ENCODE data around the gene KIAA1328. TPM values are rescaled to one million over a fixed set of nuclear protein-coding genes. Genes with fewer than 3 reads are reported as not detected.

Gene KIAA1328
- total RNA-seq, 1 donor, result 6.0 TPM

DNA sequence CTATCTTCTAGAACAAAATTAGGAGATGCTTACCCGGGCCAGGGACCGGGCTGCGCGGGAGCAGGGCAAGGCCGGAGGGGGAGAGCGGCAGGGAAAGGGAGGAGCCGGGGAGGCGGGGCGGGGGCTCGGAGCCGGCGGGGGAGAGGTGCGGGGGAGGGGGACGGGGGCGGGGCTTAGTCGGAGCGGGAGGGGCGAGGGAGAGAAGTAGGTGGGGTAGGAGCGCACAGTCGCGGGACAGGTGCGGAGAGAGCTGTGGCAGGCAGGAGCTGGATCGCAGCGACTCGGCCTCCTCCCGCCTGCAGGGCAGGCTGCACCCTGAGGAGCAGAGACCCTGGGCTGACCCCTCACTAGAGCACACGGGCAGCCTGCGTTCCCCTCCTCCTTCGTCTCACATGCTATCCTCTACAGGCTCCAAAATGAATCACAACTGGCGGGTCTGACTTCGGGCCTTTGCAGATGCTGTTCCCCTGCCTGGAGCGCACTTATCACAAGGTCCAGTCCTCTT, 446.4 kb downstream of the KIAA1328 start:
- H3K4me3 ChIP-seq (ENCODE audit: low read depth, low read length), result no peak overlapping the region
- TF ChIP-seq, protein P1, sequence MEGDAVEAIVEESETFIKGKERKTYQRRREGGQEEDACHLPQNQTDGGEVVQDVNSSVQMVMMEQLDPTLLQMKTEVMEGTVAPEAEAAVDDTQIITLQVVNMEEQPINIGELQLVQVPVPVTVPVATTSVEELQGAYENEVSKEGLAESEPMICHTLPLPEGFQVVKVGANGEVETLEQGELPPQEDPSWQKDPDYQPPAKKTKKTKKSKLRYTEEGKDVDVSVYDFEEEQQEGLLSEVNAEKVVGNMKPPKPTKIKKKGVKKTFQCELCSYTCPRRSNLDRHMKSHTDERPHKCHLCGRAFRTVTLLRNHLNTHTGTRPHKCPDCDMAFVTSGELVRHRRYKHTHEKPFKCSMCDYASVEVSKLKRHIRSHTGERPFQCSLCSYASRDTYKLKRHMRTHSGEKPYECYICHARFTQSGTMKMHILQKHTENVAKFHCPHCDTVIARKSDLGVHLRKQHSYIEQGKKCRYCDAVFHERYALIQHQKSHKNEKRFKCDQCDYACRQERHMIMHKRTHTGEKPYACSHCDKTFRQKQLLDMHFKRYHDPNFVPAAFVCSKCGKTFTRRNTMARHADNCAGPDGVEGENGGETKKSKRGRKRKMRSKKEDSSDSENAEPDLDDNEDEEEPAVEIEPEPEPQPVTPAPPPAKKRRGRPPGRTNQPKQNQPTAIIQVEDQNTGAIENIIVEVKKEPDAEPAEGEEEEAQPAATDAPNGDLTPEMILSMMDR (IDR thresholded peaks at IDR 0.05; ENCODE audit: insufficient read depth, low read depth, low read length), result no peak
- DNase-seq (ENCODE audit: low read depth), result no peak

DNA sequence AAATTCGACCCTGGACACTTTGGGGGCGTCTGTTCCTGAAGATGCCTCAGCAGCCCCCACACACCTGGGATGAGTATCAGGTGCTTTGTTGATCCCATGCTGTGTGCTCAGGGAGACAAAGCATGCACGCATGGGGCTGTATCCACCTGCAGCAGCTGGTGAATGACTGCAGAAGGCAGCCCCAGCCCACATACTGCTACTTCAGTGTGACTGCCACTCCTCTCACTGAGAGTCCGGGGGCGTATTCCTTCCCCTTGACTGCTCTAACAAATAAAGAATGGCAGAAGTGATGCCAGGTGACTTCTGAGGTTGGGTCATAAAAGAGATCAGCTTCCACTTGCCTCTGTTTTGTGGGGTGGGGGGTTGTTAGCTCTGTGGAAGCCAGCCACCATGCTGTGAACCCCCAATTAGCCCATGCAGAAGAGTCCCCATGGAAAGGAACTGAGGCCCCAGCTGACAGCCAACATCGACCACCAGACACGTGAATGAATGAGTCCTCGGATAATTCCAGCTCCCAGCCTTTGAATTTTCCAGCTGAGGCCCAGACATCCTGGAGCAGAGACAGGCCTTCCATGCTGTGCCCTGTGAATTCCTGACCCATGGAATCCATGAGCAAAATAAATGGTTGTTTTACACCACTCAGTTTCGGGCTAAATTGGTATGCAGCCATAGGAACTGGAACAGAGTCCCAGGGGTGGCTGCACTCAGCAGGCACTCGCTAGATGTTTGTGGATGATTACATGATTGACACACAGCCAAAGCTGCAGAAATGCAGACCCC, 447.4 kb downstream of the KIAA1328 start:
- TF ChIP-seq, protein P1 (IDR thresholded peaks at IDR 0.05; ENCODE audit: insufficient read depth, low read depth, low read length), result no peak
- DNase-seq (ENCODE audit: low read depth), result no peak
- no peak overlapping the region for H3K4me3 ChIP-seq (ENCODE audit: low read depth, low read length)

DNA sequence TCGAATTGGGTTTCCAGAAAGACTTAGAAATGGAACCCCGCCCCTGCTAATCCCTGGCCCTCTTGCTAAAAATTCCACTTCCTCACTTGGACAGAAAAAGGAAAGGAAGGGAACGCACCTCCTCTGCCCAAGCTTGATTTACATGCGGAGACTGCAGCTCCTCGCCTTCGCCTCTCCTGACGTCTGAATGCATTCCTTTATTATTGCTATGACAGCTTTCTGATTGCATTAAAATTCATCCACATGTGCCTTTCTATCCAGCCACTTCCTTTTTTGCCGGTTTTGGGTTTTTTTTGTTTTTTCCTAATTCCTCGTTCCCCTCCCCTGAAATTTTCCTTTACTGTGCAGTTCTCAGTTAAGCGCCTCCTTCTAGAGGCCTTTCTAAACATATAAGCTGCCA, 448.9 kb downstream of the KIAA1328 start:
- TF ChIP-seq, protein P1 (IDR thresholded peaks at IDR 0.05; ENCODE audit: insufficient read depth, low read depth, low read length), result no peak
- no peak overlapping the region for H3K4me3 ChIP-seq (ENCODE audit: low read depth, low read length)
- no peak for DNase-seq (ENCODE audit: low read depth)

Other genes with a start within 250 kb of the KIAA1328 start
- 91.5 and 98.0 TPM in 2 replicates for gene TPGS2, start 125 bp upstream of the KIAA1328 start, total RNA-seq